Measurements from ENCODE around the gene BRINP3.

DNA sequence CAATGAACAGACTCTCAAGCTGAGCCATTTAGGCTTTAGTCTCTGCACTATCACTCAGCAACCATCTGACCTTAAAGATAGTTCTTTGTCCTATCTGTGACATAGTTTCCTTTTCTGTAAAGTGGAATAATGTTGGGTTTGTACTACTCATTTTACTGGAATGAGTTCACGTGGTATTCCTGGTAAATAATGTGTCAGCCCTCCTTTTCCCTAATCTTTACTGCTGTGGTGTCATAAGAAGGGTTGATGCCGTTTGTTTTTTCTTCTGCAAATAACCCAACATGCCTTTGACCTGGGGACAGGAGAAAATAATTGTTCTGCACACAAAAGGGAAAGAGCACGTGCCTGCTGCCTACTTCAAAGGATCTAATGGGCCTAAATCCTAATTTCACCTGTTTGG, 297.8 kb downstream of the BRINP3 start:
- TF ChIP-seq, protein P1, sequence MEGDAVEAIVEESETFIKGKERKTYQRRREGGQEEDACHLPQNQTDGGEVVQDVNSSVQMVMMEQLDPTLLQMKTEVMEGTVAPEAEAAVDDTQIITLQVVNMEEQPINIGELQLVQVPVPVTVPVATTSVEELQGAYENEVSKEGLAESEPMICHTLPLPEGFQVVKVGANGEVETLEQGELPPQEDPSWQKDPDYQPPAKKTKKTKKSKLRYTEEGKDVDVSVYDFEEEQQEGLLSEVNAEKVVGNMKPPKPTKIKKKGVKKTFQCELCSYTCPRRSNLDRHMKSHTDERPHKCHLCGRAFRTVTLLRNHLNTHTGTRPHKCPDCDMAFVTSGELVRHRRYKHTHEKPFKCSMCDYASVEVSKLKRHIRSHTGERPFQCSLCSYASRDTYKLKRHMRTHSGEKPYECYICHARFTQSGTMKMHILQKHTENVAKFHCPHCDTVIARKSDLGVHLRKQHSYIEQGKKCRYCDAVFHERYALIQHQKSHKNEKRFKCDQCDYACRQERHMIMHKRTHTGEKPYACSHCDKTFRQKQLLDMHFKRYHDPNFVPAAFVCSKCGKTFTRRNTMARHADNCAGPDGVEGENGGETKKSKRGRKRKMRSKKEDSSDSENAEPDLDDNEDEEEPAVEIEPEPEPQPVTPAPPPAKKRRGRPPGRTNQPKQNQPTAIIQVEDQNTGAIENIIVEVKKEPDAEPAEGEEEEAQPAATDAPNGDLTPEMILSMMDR (conservative IDR thresholded peaks at IDR 0.05; ENCODE audit: low read depth, low read length): no peak
- TF ChIP-seq EZH2 (IDR thresholded peaks at IDR 0.05; ENCODE audit: borderline replicate concordance, low read depth, low read length, poor library complexity, severe bottlenecking): no peak
